Measurements from ENCODE around the gene PWP1.

The PWP1 gene

GRCh38 chr12:107660861-107661415, 24.7 kb upstream of the PWP1 start:
- H3K36me3 Mint-ChIP-seq: peaks cover 3% of the 10 kb centered on the region
- H3K4me1 Mint-ChIP-seq: peaks cover 16% of the 10 kb centered on the region
- H3K27ac Mint-ChIP-seq: no peak overlapping the region

GRCh38 chr12:107661830-107662229, 23.8 kb upstream of the PWP1 start:
- Mint-ChIP-seq H3K9me3 (no peaks in the 10 kb centered on the region), H3K36me3 (peaks cover 3% of the 10 kb centered on the region), H3K27ac (no peak overlapping the region), H3K4me3 (no peak overlapping the region), H3K4me1 (peaks cover 16% of the 10 kb centered on the region), H3K27me3 (no peaks in the 10 kb centered on the region)

More at GRCh38 chr12:107660861-107661415, 24.7 kb upstream of the PWP1 start:
- H3K4me3 Mint-ChIP-seq: no peak overlapping the region
- no peaks in the 10 kb centered on the region for H3K9me3 Mint-ChIP-seq
- no peaks in the 10 kb centered on the region for H3K27me3 Mint-ChIP-seq

GRCh38 chr12:107662484-107662883, 23.1 kb upstream of the PWP1 start:
- H3K27me3 Mint-ChIP-seq: peaks cover under 1% of the 10 kb centered on the region
- H3K9me3 Mint-ChIP-seq: no peaks in the 10 kb centered on the region
- H3K4me3 Mint-ChIP-seq: no peak overlapping the region
- no peak overlapping the region for H3K27ac Mint-ChIP-seq
- no peaks in the 10 kb centered on the region for H3K36me3 Mint-ChIP-seq
- peaks cover 16% of the 10 kb centered on the region for H3K4me1 Mint-ChIP-seq

- H3K9me3 Mint-ChIP-seq: no peaks in the 10 kb centered on the region
- H3K27me3 Mint-ChIP-seq: peaks cover 3% of the 10 kb centered on the region
- no peaks in the 10 kb centered on the region for H3K36me3 Mint-ChIP-seq
- peaks cover 16% of the 10 kb centered on the region for H3K4me1 Mint-ChIP-seq
- H3K27ac Mint-ChIP-seq: peak overlapping the region; percentile 1
- H3K4me3 Mint-ChIP-seq: no peak overlapping the region
Observed at GRCh38 chr12:107663277-107663676, 22.3 kb upstream of the PWP1 start.

DNA sequence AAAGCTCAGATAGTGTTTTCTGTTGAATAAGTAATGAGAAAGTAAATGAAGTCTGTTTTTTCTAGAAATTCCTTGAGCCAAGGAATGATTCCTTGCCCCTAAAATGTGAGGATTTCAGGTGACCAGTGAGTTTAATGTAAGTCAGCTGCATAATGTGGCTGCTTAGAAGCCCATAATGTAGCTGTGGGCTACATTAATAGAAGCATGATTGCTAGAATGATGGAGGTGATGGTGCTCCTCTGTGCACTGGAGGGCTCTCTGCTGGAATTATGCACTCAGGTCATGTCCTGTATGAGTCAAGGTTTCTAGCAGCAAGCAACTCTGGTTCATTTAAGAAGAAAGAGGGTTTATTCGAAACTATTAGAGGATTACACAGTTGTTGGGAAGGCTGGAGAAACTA, 19.6 kb upstream of the PWP1 start:
- Mint-ChIP-seq H3K27me3 (peaks cover 5% of the 10 kb centered on the region), H3K27ac (no peak overlapping the region), H3K9me3 (no peaks in the 10 kb centered on the region), H3K4me3 (no peak overlapping the region), H3K36me3 (no peaks in the 10 kb centered on the region), H3K4me1 (peaks cover 16% of the 10 kb centered on the region)

- Mint-ChIP-seq H3K4me3 (no peak overlapping the region), H3K27me3 (peaks cover 5% of the 10 kb centered on the region), H3K36me3 (no peaks in the 10 kb centered on the region)
Observed at GRCh38 chr12:107667464-107667863, 18.1 kb upstream of the PWP1 start.

GRCh38 chr12:107668320-107669098, 17.1 kb upstream of the PWP1 start:
- Mint-ChIP-seq H3K27me3 (peaks cover 5% of the 10 kb centered on the region), H3K4me3 (no peak overlapping the region), H3K9me3 (no peaks in the 10 kb centered on the region), H3K36me3 (no peaks in the 10 kb centered on the region), H3K4me1 (peaks cover 2% of the 10 kb centered on the region), H3K27ac (no peak overlapping the region)

More at GRCh38 chr12:107667464-107667863, 18.1 kb upstream of the PWP1 start:
- no peak overlapping the region for H3K27ac Mint-ChIP-seq
- peaks cover 13% of the 10 kb centered on the region for H3K4me1 Mint-ChIP-seq
- no peaks in the 10 kb centered on the region for H3K9me3 Mint-ChIP-seq

DNA sequence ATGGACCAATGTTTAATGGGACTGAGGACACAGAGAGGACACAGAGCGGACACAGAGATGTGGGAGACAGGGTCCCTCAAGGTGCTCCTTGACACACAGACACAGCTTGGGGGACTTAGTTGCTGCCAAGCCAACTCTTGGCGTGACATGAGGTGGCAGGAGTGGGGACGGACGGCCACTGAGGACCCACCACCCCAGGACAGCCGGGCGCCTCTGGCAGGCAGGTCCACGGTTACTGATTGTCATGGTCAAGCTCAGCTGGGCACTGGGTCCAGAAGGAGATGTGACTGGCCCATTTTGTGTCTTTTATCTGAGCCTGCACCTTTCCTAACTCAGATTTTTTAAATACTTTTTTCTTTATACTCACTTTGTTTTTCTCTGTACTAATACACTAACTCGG, 15.7 kb upstream of the PWP1 start:
- H3K27ac Mint-ChIP-seq: no peak overlapping the region
- H3K36me3 Mint-ChIP-seq: no peaks in the 10 kb centered on the region
- H3K27me3 Mint-ChIP-seq: peaks cover 5% of the 10 kb centered on the region
- no peaks in the 10 kb centered on the region for H3K4me1 Mint-ChIP-seq
- no peaks in the 10 kb centered on the region for H3K9me3 Mint-ChIP-seq
- no peak overlapping the region for H3K4me3 Mint-ChIP-seq

GRCh38 chr12:107670999-107671643, 14.5 kb upstream of the PWP1 start:
- H3K9me3 Mint-ChIP-seq: no peaks in the 10 kb centered on the region
- peaks cover 5% of the 10 kb centered on the region for H3K27me3 Mint-ChIP-seq
- no peaks in the 10 kb centered on the region for H3K36me3 Mint-ChIP-seq
- H3K27ac Mint-ChIP-seq: no peak overlapping the region
- H3K4me1 Mint-ChIP-seq: no peaks in the 10 kb centered on the region
- H3K4me3 Mint-ChIP-seq: no peak overlapping the region

DNA sequence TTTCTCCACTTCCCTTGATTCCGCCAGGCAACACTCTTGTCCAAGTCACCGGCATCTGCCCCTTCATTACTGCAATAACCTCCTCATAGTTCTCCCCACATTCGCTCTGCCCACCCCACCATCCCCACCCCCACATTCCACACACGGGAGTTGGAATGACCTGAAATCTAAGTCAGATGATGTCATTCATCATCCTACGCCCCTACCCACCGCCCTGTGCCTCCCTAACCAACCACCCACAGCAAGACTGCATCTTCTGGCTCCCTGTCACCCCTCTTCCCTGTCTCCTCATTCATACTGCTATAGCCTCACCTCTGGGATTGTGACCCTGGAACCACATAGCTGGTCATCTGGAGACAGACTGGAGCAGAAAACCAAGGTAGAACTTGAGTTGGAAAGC, 7.9 kb upstream of the PWP1 start:
- Mint-ChIP-seq H3K27ac (no peak overlapping the region), H3K4me3 (no peak overlapping the region)

GRCh38 chr12:107679336-107679735, 6.3 kb upstream of the PWP1 start:
- peaks cover 2% of the 10 kb centered on the region for H3K4me1 Mint-ChIP-seq
- no peaks in the 10 kb centered on the region for H3K36me3 Mint-ChIP-seq
- no peaks in the 10 kb centered on the region for H3K9me3 Mint-ChIP-seq
- no peak overlapping the region for H3K27ac Mint-ChIP-seq
- no peak overlapping the region for H3K4me3 Mint-ChIP-seq
- H3K27me3 Mint-ChIP-seq: peaks cover 4% of the 10 kb centered on the region

More for the DNA sequence above, 7.9 kb upstream of the PWP1 start:
- H3K27me3 Mint-ChIP-seq: peaks cover 4% of the 10 kb centered on the region
- H3K9me3 Mint-ChIP-seq: no peaks in the 10 kb centered on the region
- H3K4me1 Mint-ChIP-seq: no peaks in the 10 kb centered on the region
- H3K36me3 Mint-ChIP-seq: no peaks in the 10 kb centered on the region

DNA sequence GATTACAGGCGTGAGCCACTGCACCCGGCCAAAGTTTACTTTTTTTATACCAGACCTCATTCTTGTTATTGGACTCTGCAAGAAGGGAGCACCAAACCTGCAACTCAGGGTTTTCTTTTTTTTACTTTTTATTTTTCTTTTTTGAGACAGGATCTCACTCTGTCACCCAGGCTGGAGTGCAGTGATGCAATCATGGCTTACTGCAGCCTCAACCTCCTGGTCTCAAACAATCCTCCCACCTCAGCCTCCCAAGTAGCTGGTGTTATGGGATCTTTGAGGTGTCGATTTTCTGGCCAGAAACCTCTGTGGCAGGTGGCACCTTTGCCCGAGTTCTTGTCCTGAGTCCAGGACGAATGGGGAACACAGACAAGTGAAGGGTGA, 4.2 kb upstream of the PWP1 start:
- no peak overlapping the region for H3K27ac Mint-ChIP-seq
- peaks cover 18% of the 10 kb centered on the region for H3K4me1 Mint-ChIP-seq
- H3K9me3 Mint-ChIP-seq: no peaks in the 10 kb centered on the region
- no peak overlapping the region for H3K4me3 Mint-ChIP-seq
- H3K27me3 Mint-ChIP-seq: peaks cover 4% of the 10 kb centered on the region
- peaks cover 3% of the 10 kb centered on the region for H3K36me3 Mint-ChIP-seq

- no peak overlapping the region for H3K27ac Mint-ChIP-seq
- no peaks in the 10 kb centered on the region for H3K27me3 Mint-ChIP-seq
- no peaks in the 10 kb centered on the region for H3K9me3 Mint-ChIP-seq
- no peak overlapping the region for H3K4me3 Mint-ChIP-seq
- H3K36me3 Mint-ChIP-seq: peaks cover 5% of the 10 kb centered on the region
- peaks cover 23% of the 10 kb centered on the region for H3K4me1 Mint-ChIP-seq
Observed at GRCh38 chr12:107681836-107682820, 3.5 kb upstream of the PWP1 start.

DNA sequence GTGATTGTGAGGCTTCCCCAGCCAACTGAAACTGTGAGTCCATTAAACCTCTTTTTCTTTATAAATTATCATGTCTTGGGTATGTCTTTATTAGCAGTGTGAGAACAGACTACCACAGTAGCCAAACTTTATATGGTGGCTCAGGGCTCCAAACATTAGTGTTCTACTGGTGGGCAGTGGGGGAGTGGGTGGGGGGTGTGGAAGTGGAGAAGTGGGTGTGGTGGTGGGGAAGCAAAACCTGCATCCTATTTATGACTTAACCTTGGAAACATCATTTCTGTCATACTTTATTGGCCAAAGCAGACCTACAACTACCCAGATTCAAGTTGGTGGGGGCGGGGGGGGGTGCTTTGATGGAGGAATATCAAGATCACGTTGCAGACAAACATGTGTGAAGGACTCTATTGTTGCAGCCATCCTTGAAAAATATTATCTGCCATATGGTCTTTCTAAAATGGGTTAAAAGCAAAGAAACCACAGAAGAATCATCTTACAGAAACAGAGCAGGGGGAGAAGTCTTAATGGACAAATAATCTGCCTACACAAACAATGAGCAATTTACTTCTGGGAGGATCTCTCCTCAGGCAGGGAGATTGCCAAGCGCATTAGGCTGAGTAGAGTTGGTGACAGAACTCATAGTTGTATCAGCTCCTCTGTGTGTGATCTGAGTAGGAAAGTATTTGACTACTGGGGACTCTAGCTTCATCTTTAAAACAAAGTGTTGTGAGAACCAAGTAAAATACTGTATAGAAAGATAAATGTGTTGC, 1.4 kb upstream of the PWP1 start:
- H3K4me1 Mint-ChIP-seq: peaks cover 26% of the 10 kb centered on the region
- peaks cover 8% of the 10 kb centered on the region for H3K36me3 Mint-ChIP-seq
- H3K27me3 Mint-ChIP-seq: no peaks in the 10 kb centered on the region
- H3K4me3 Mint-ChIP-seq: peak overlapping the region; percentile 98
- H3K9me3 Mint-ChIP-seq: no peaks in the 10 kb centered on the region
- H3K27ac Mint-ChIP-seq: peak overlapping the region; percentile 99

DNA sequence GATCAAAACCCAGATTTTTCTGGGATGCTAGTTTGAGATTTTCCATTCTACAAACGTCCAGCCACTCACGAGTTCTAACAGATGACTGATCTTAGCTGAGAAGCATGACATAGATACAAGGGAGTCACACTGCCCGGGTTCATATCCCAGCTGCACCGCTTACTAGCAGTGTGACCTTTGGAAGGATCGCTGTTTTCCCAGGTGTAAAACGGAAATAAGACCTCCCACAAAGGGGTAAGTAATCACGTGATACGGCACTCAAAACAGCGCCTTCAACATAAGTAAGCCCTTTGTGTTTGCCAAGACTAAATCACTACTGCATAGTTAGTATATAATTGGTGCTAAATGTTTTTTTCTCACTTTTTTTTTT, 624 bp upstream of the PWP1 start:
- Mint-ChIP-seq H3K27me3 (no peaks in the 10 kb centered on the region), H3K4me3 (peak overlapping the region; percentile 98), H3K36me3 (peaks cover 15% of the 10 kb centered on the region), H3K27ac (peak overlapping the region; percentile 99), H3K4me1 (peaks cover 30% of the 10 kb centered on the region), H3K9me3 (no peaks in the 10 kb centered on the region)
